Activated CD4-positive, alpha-beta T cell treated with anti-CD3 and anti-CD28 coated beads for 48 hours (primary cell): ENCODE measurements around the gene ERGIC1.

Source experiments
- DNase-seq: peaks from one replicate; pipeline ENCODE4 v3.0.0-alpha.2; 2020

The ERGIC1 gene

DNA sequence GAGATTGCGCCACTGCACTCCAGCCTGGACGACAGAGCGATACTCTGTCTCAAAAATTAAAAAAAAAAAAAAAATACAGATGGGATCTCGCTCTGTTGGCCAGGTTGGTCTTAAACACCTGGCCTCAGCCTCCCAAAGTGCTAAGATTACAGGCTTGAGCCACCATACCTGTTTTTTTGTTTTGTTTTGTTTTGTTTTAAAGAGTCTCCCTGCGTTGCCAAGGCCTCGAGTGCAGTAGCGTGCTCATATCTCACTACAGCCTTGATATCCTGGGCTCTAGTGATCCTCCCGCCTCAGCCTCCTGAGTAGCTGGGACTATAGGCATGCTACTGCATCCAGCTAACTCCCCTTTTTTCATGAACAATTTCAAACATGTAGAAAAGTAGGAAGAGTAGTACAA is 156.7 kb downstream of the ERGIC1 start:
- DNase-seq: no peak

DNA sequence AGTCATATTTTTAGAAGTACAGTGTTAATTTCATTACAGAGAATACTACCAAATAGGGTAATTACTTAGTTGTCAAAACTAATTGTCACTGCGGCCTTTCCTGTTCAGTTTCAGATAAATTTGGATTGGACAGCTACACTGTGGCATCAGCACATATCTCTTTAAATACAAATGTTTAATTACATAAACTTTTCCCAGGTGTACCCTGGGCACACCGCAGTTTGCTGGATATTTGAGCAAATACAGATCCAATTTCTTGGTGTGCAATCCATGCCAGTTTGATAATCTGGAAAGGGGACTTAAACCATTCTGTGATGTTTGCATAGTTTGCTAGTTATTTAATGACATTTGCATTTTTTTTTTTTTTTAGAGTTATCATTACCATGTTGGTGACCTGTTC is 160.4 kb downstream of the ERGIC1 start:
- no peak for DNase-seq

DNA sequence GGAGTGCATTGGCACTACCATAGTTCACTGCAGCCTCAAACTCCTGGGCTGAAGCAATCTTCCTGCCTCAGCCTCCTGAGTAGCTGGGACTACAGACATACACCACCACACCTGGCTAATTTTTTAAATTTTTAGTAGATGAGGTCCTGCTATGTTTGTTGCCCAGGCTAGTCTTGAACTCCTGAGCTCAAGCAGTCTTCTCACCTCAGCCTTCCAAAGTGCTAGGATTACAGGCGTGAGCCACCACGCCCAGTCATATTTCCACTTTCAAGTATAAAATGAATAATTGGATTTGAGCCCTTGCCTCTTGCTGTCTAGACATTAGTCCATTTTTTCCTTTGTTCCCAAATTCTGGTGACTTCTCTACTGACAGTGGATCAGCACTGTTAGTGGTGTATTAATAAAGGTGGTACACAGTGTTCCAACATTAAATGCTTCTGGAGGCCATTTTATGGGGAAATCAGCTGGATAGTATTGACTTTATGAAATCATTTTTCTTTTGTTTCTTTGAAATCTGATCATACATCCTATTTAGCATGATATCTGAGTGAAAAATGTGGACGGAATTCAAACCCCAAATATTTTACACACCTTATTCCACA is 165.4 kb downstream of the ERGIC1 start:
- DNase-seq: no peak

DNA sequence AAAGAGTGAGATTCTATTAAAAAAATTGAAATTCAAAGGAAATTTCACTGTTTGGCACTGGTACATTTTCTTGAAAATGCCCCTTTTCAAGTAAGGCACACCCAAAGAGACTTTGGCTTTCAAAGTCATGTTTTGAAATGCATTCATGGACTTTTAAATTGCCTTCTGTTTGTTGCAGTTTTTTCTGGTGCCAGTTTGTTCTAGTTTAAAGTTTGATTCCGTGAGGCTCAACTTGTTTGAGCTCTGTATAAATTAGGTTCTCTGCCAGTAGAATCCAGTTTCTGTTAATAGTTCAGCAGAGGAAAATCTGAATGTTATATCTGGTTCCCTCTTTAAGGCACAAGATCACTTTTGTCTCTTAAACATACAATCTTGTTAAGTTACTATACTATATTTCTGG is 165.9 kb downstream of the ERGIC1 start:
- DNase-seq: no peak

DNA sequence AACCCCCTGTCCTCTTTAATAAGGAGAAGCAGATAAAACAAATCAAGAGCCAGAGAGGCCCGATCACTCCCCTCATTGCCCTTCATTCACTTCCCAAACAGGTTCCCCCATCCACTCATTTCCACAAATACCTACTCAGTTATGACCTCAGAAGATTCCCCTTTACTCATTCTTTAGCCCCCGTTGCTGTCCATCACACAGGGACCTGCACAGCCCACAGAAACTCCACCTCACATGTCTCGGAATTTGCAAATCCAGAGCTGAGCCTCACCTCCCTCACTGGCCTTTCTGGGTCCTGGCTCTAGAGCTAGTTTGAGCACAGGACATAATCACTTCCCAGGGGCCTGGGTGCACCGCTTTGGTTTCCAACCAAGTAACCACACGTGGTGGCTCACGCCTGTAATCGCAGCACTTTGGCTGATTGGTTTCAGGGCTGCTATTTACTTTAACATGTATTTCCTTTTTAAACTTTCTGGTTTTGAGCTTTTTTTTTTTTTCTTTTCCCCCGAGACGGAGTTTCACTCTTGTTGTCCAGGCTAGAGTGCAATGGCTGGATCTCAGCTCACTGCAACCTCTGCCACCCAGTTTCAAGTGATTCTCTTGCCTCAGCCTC is 167.3 kb downstream of the ERGIC1 start:
- DNase-seq: peak; percentile 26
